ENCODE data around the gene ITPRIPL1.

Gene ITPRIPL1

DNA sequence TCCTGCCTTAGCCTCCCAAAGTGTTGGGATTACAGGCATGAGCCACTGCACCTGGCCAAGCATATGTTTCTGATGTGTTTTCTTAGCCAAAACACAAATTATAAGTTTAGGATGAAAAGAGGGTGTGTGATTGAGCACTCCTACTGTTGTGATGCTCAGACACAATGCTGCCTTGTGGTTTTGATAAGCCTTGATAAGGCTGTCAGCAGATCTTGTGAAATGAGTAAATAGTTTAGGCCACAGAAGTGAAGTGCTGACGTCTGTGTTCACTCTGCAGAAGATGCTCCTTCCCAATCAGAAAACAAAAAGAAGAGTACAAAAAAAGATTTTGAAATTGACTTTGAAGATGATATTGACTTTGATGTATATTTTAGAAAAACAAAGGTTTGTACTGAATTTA is 34.7 kb downstream of the ITPRIPL1 start:
- no peak for DNase-seq

DNA sequence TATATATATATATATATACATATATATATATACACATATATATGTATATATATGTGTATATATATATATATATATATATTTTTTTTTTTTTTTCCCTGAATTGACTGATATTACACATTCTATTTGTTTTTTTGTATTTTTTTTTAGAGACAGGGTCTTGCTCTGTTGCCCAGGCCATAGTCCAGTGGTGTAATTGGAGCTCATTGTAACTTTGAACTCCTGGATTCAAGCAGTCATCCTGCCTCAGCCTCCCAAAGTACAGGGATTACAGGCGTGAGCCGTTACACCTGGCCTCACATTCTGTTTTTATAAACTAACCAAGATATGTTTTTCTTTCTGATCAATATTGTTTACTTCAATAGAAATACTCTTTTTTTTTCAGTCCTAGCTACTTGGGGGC is 36.6 kb downstream of the ITPRIPL1 start:
- no peak for DNase-seq

DNA sequence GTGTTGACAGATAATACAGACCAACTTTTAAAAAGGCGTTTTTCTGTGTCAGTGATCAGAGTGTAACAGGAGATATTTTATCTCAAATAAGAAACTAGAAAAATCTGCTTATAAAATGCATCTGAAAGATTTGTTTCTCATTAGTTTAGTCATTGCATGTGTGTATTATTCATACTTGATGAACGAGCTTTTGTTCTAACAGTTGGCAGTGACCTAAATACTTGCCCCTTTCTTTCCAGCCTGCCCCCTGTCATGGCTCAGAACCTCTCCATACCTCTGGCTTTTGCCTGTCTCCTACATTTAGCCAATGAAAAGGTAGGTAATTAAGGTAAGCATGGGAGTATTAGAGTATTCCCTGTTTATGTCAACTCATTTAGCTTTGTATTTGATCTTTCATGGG is 44.1 kb downstream of the ITPRIPL1 start:
- no peak for DNase-seq

DNA sequence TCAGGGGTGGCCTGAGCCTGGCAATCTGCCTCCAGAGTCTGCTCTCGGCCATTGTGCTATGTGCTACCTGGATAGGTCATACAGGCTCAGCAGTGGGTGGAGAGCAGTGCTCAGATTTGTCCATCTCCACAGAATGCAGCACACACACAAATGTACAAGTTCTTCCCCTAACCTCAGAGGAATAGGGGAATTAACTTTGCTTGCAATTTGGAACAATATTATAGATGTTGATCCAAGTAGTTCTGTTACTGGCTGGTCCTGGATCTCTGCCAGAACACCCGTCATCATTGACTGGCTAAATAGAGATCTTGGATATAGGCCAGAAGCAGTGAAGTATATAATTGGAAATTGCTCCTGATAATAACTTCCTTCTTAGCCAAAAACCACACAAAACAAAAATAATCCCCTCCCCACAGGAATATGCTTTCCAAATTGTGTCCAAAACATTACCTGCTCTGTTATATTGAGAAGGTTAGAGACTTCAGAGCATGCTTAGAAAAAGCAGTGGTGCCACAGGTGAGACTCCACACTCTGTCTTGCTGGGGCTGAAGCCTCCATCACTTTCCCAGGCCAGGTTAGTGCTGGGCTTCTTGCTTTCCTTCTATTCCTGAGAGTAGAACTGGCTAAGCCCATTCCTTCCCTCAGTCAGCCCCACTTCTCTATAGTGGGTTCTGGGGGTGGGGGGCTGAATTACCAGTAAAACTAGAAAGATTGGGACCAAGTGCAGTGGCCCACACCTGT is 49.3 kb downstream of the ITPRIPL1 start:
- no peak for DNase-seq

Data from hippocampal formation (tissue), 2 donors.